Activated B cell treated with CpG ODN at 0.5 μM for 24 hours (primary cell): Measurements from ENCODE around the gene SGCD. TPM values are rescaled to one million over a fixed set of nuclear protein-coding genes. Genes with fewer than 3 reads are reported as not detected.

Source experiments
- ATAC-seq: fragments of 200-7000 bp; cut with Tn5 transposase; one replicate; pipeline ENCODE4 v1.10.0; 2021; ENCODE audit warnings: low read depth, mild to moderate bottlenecking, moderate library complexity
- CTCF ChIA-PET: fragments of 350-600 bp; sonication (Branson Sonifier 250); formaldehyde crosslinking; loops from one replicate; lab custom pipeline; 2021; ENCODE audit warnings: antibody characterized with exemption; lab: Charles Lee
- POLR2A ChIA-PET: fragments of 350-600 bp; sonication (Branson Sonifier 250); formaldehyde crosslinking; loops from one replicate; lab custom pipeline; 2021; ENCODE audit warnings: antibody characterized with exemption; lab: Charles Lee
- DNase-seq: peaks from one replicate; pipeline ENCODE4 v3.0.0; 2022
- H3K27ac Mint-ChIP-seq: one replicate; pipeline ENCODE4 v1.8.0; 2020; ENCODE audit warnings: mixed read lengths
- H3K27me3 Mint-ChIP-seq: one replicate; pipeline ENCODE4 v1.8.0; 2021; ENCODE audit warnings: mixed read lengths
- H3K36me3 Mint-ChIP-seq: one replicate; pipeline ENCODE4 v1.8.0; 2021; ENCODE audit warnings: low read depth, mixed read lengths
- H3K4me1 Mint-ChIP-seq: one replicate; pipeline ENCODE4 v1.8.0; 2021; ENCODE audit warnings: mixed read lengths
- H3K4me3 Mint-ChIP-seq: one replicate; pipeline ENCODE4 v1.8.0; 2020; ENCODE audit warnings: mild to moderate bottlenecking, mixed read lengths
- H3K9me3 Mint-ChIP-seq: one replicate; pipeline ENCODE4 v1.8.0; 2020; ENCODE audit warnings: mixed read lengths
- CTCF ChIP-seq: fragments of 200-600 bp; IDR thresholded peaks from one replicate; pipeline ENCODE4 v1.8.0; 2022; ENCODE audit warnings: antibody characterized with exemption, mild to moderate bottlenecking
- intact Hi-C: fragments of 100-400 bp; cut with micrococcal nuclease; formaldehyde crosslinking; loops from one replicate; pipeline ENCODE4 v1.15.1; 2024
- total RNA-seq: library from RNA; stranded (reverse); gene quantifications from 2 replicates; pipeline ENCODE4 v1.2.3, GENCODE V29; 2022

The SGCD gene
- total RNA-seq, 1 donor from 2014 or later: not detected

- ChIA-PET POLR2A (interaction anchor here (0.5 kb wide), 1 partner anchor 441 kb away, joined by 6 read pairs; no protein-coding TSS in a partner anchor), CTCF (no interaction called here)
- no peak overlapping the region for H3K27ac Mint-ChIP-seq
- no peaks in the 10 kb centered on the region for H3K9me3 Mint-ChIP-seq
- no peaks in the 10 kb centered on the region for H3K4me1 Mint-ChIP-seq
- H3K36me3 Mint-ChIP-seq: no peaks in the 10 kb centered on the region
- ATAC-seq: no peak
- DNase-seq: no peak
- H3K27me3 Mint-ChIP-seq: peaks cover 7% of the 10 kb centered on the region
- intact Hi-C loops: no loop called here
- TF ChIP-seq CTCF: no peak
- no peak overlapping the region for H3K4me3 Mint-ChIP-seq
These were observed 124.5 kb downstream of the SGCD start for GRCh38 chr5:156451505-156451904.

- DNase-seq (no peak), ATAC-seq (no peak)
- Mint-ChIP-seq H3K4me1 (no peaks in the 10 kb centered on the region), H3K9me3 (no peaks in the 10 kb centered on the region), H3K36me3 (no peaks in the 10 kb centered on the region), H3K27me3 (peaks cover 2% of the 10 kb centered on the region), H3K4me3 (no peak overlapping the region), H3K27ac (no peak overlapping the region)
- no peak for TF ChIP-seq CTCF
- intact Hi-C loops: no loop called here
- CTCF ChIA-PET: no interaction called here
- POLR2A ChIA-PET: no interaction called here
These were observed 129.9 kb downstream of the SGCD start for GRCh38 chr5:156456857-156457256.

- no peak for TF ChIP-seq CTCF
- CTCF ChIA-PET: no interaction called here
- H3K9me3 Mint-ChIP-seq: no peaks in the 10 kb centered on the region
These were observed 132.9 kb downstream of the SGCD start for GRCh38 chr5:156459812-156460385.

GRCh38 chr5:156460471-156460870 lies 133.5 kb downstream of the SGCD start:
- CTCF ChIA-PET: no interaction called here
- Mint-ChIP-seq H3K36me3 (no peaks in the 10 kb centered on the region), H3K27ac (no peak overlapping the region), H3K27me3 (peaks cover 4% of the 10 kb centered on the region), H3K4me1 (no peaks in the 10 kb centered on the region), H3K4me3 (no peak overlapping the region), H3K9me3 (no peaks in the 10 kb centered on the region)
- TF ChIP-seq CTCF: no peak
- DNase-seq (no peak), ATAC-seq (no peak)
- POLR2A ChIA-PET: no interaction called here
- intact Hi-C loops: no loop called here

More at GRCh38 chr5:156459812-156460385, 132.9 kb downstream of the SGCD start:
- H3K27ac Mint-ChIP-seq: no peak overlapping the region
- no peaks in the 10 kb centered on the region for H3K4me1 Mint-ChIP-seq
- intact Hi-C loops: no loop called here
- H3K4me3 Mint-ChIP-seq: no peak overlapping the region
- no peaks in the 10 kb centered on the region for H3K36me3 Mint-ChIP-seq
- ATAC-seq (no peak), DNase-seq (no peak)
- POLR2A ChIA-PET: no interaction called here
- H3K27me3 Mint-ChIP-seq: peaks cover 2% of the 10 kb centered on the region

DNA sequence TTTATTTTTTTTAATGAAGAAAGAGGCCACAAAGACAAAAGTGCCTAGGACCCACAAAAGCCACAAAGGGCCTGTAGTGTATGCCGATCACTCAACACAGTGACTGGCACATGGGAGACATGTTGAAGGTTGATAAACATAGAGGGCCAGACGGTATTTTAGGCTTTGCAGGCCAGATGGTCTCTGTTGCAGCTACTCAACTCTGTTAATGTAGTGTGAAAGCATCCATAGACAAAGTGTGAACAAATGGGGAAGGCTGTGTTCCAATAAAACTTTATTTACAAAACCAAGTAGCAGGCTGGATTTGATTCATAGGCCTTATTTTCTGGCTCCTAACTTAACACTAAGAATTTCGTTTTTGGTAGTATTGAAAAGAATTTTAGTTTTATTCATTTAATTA lies 139.9 kb downstream of the SGCD start:
- H3K4me1 Mint-ChIP-seq: no peaks in the 10 kb centered on the region
- CTCF ChIA-PET: no interaction called here
- no peak overlapping the region for H3K4me3 Mint-ChIP-seq
- no peaks in the 10 kb centered on the region for H3K36me3 Mint-ChIP-seq
- peaks cover 3% of the 10 kb centered on the region for H3K27me3 Mint-ChIP-seq
- H3K9me3 Mint-ChIP-seq: no peaks in the 10 kb centered on the region
- no peak for TF ChIP-seq CTCF
- H3K27ac Mint-ChIP-seq: no peak overlapping the region
- POLR2A ChIA-PET: no interaction called here
- intact Hi-C loops: no loop called here
- ATAC-seq: no peak
- no peak for DNase-seq
